Stimulated activated CD4-positive, alpha-beta T cell treated with anti-CD3 and anti-CD28 coated beads, Interleukin-15, amount 100 ng/mL, for 24 hours (primary cell): ENCODE data around the gene CPXM2.
"Not testable (repeated sequence)": the region's sequence is repeated elsewhere in the genome, so short reads cannot be mapped to it uniquely, and the experiment has no call there.

Experiments
- DNase-seq: peaks from one replicate; pipeline ENCODE4 v3.0.0-alpha.2; 2020

Gene CPXM2

GRCh38 chr10:123766761-123767160 lies 124.8 kb downstream of the CPXM2 start:
- no peak for DNase-seq

- DNase-seq, result no peak
These were observed 125.6 kb downstream of the CPXM2 start for GRCh38 chr10:123766012-123766411.

GRCh38 chr10:123761666-123762230 lies 129.9 kb downstream of the CPXM2 start:
- DNase-seq, result no peak

GRCh38 chr10:123761038-123761428 lies 130.6 kb downstream of the CPXM2 start:
- DNase-seq, result no peak

GRCh38 chr10:123760356-123761037 lies 131.1 kb downstream of the CPXM2 start:
- DNase-seq, result no peak

GRCh38 chr10:123759501-123760031 lies 132.0 kb downstream of the CPXM2 start:
- no peak for DNase-seq

GRCh38 chr10:123759041-123759440 lies 132.6 kb downstream of the CPXM2 start:
- no peak for DNase-seq

GRCh38 chr10:123757853-123758252 lies 133.8 kb downstream of the CPXM2 start:
- no peak for DNase-seq

- DNase-seq, result no peak
These were observed 136.5 kb downstream of the CPXM2 start for GRCh38 chr10:123755061-123755460.

- DNase-seq, result no peak
These were observed 137.5 kb downstream of the CPXM2 start for GRCh38 chr10:123754123-123754522.

GRCh38 chr10:123751342-123752134 lies 140.1 kb downstream of the CPXM2 start:
- no peak for DNase-seq

GRCh38 chr10:123750901-123751300 lies 140.7 kb downstream of the CPXM2 start:
- no peak for DNase-seq

GRCh38 chr10:123748711-123749110 lies 142.9 kb downstream of the CPXM2 start:
- DNase-seq, result no peak

- no peak for DNase-seq
These were observed 144.2 kb downstream of the CPXM2 start for GRCh38 chr10:123747426-123747825.

- no peak for DNase-seq
These were observed 144.7 kb downstream of the CPXM2 start for GRCh38 chr10:123746942-123747341.

GRCh38 chr10:123746520-123746919 lies 145.1 kb downstream of the CPXM2 start:
- no peak for DNase-seq

- no peak for DNase-seq
These were observed 145.5 kb downstream of the CPXM2 start for GRCh38 chr10:123746061-123746460.

GRCh38 chr10:123744224-123744536 lies 147.4 kb downstream of the CPXM2 start:
- no peak for DNase-seq

GRCh38 chr10:123743441-123744223 lies 148.0 kb downstream of the CPXM2 start:
- DNase-seq, result no peak

GRCh38 chr10:123742751-123743440 lies 148.7 kb downstream of the CPXM2 start:
- DNase-seq, result no peak

- no peak for DNase-seq
These were observed 149.9 kb downstream of the CPXM2 start for GRCh38 chr10:123741711-123742110.

GRCh38 chr10:123741146-123741545 lies 150.5 kb downstream of the CPXM2 start:
- no peak for DNase-seq

- DNase-seq, result not testable (repeated sequence)
These were observed 154.7 kb downstream of the CPXM2 start for GRCh38 chr10:123736917-123737316.
